GM10847 (cell line): Measurements from ENCODE around the gene SBK1.

Source experiments
- POLR2A ChIP-seq: IDR thresholded peaks from 2 replicates; pipeline ENCODE4 v1.6.1; 2011; ENCODE audit not compliant: insufficient read length; ENCODE audit errors: extremely low read depth

Gene SBK1

DNA sequence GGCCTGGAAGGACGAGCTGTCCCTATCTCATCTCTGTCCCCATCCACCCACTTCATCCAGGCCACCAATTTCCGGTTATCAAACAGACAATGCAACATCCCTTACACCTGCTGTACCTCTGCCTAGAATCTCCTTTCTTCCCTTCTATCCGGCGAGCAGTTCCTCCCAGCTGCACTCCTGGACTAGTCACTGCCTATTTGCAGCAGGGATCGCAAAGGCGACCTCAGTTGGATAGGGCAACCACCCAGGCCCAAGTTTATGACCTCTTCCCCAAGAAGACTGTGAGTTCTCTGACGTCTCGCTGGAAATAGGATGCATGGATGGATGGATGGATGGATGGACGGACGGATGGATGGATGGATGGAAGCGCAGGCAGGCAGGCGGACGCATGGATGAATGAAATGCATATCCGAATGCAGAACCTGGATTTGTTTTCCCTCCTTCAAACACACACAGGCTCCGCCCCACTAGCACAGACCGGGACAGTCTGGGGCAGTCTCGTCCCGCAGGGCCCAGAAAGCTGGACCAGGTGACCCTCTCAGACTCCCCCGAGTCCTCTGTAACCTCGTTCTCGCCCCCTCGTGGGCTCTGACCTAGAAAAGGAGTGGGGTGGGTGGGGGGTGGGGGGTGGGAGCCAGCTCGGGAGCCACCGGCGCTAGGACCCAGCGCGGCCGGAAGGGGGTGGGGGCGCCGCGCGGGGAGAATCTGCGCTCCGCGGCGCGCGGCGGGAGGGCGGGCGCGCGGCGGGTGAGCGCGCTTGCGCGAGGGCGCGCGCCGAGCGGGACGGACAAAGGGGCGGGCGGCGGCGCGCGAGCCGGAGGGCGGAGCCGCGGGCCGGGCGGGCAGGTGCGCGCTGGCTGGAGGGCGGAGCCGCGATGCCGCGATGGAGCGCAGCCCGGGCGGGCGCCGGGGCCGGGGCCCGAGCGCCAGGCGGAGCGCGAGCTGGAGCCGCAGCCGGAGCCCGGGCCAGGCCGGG is at the start of gene SBK1:
SBK1 (plus strand) TSS at position 875 of the 976 bp plus-strand sequence. CDS start 24,867 bp downstream, outside the sequence.
- TF ChIP-seq POLR2A = no peak

DNA sequence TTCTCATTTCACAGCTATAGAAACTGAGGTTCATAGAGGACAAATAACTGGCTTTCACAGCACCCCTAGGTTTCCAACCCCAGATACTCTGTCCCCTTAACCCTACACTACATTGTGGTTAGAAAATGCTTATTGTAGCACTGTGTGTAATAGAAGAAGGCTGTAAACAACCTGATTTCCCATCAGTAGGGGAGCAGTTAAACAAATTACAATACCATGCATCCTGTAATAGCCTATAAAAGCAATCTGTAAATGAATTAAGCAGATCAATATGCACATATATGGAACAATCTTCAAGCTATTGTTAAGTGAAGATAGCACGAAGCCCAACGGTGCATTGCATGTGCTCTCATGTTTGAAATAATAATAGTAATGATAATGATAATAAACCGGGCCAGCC is 41.3 kb upstream of the SBK1 start:
- no peak for TF ChIP-seq POLR2A

DNA sequence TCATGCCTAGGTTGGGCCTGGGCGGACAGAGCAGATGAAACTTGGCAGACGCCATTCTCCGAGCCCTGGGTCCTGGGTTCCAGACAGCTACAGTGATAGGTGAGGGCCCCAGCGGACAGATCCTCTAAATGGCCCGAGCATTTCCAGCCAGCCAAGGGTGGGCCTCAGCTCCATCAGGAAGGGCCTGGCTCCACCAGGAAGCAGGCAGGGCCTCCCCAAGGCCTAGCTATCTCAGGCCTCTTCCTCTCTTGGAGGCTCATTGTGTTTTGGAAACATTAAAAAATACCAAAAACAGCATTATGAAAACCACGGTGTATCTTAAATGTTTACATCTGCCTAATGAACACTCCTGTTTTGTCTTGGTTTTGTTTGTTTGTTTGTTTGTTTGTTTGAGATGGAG is 38.2 kb upstream of the SBK1 start:
- no peak for TF ChIP-seq POLR2A

DNA sequence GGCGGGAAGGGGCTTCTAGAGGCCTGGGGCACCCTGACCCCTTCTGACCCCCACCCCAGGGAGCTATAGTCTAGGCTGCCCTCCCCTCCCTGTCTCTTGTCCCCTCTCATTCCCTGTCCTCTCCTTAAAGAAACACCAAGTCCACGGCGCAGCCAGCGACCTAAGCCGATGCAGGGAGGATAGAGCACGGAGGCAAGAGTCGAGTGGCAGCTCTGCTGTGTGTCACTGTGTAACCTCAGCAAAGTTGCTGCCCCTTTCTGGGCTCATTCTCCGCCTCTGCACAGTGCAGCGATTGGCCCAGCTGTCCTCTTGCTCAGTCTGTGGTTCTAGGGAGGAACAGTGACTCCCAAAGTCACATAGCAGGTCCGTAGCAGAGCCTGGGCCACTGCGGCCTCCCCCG is 36.5 kb upstream of the SBK1 start:
- no peak for TF ChIP-seq POLR2A

DNA sequence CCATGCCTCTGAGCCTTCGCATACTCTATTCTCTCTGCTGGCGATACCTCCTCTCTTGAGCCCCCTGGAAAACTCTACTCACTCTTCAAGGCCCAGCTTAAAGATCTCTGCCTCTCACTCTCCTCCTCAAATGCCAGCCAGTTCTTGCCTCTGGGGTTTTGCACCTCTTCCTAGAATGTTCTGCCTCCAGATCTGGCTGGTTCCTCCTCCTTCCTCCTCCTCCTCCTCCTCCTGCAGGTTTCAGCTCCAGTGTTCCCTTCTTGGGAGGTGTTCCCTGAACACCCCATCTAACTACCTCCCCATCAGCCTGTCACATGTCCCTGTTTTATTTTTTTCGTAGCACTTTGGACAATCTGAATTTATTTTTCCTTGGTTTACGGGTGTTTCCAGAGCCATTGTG is 35.1 kb upstream of the SBK1 start:
- TF ChIP-seq POLR2A = no peak

DNA sequence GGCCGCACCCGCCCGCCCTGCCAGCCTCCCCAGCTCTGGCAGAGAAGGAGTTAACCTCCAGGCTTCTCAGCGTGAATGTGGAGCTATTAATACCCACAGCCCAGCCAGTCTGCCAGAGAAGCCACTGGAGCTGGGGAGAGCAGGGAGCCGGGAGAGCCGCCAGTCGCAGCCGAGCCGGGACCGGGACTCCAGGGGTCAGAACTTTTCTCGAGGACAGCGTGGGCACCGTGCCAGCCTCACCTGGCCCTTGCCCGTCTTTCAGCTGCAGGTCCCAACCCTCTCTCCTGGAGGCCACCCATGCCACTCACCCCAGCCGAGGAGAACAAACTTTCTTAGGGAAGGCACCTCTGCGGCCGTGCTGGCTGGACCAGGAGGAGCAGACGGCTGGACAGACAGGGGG is 33.8 kb upstream of the SBK1 start:
- TF ChIP-seq POLR2A = no peak

DNA sequence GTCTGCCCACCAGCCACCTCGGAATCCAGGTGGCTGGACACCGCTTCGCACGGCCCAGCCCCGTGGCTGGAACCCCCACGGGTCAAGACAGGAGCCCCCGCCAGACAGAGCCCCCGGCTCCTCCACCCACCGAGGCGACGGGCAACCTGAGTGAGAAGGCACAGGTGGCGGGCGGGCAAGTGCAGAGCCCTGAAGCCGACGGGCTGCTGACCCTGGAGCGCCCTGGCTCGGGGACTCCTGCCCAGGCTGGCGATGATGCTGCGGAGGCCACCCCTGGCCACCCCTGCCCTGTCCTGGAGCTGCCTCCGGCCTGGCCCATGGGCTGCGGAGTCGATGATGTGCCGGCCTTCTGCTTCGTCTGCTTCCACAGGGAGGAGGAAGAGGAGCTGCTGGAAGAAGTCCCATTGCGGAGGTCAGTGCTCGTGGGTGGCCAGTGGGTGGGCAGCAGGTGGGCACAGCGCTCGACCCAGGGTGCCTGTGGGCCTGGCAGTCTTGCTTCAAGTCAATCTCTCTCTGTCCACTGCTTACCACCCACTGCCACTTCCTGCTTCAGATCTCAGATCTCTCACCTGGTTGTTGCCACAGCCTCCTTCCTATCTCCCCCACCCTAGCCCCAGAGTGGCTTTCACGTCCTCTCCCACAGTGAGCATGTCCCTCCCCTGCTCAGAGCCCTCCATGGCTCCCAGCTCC is 33.1 kb upstream of the SBK1 start:
- no peak for TF ChIP-seq POLR2A

DNA sequence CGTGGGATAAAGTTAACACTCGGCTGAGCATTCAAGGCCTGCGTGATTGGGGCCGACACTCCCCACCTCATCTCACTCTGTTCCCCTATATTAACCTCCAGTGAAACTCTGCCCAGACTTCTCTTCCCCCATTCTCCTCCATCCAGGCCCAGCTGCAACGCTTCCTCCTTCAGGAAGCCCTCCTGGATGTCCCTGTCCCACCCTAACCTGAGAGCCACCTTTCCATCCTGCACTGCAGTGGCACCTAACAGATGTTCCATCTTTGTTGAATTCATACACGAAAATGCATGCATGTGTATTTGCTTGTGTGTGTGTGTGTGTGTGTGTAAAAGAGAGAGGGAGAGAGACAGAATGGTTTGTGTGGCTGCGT is 32.6 kb upstream of the SBK1 start:
- TF ChIP-seq POLR2A = no peak

DNA sequence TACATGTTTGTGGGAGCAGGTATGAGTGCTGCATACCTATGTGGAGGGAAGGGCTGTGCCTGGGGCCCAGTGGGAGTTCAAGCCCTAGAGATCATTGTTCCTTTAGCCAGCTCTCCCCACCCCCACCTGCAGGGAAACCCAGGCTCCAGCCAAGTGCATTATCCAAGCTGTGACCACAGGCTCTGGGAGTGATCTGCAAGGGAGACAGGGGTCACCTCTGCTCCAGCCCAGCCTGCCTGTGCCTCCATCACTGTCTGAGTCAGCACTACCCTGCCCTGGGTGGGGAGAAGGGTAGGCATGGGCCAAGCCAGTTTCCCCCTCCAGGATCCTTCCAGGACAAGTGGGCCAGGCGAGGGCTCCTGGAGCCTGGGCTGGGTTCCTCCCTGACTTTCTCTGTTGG is 32.1 kb upstream of the SBK1 start:
- TF ChIP-seq POLR2A = no peak

DNA sequence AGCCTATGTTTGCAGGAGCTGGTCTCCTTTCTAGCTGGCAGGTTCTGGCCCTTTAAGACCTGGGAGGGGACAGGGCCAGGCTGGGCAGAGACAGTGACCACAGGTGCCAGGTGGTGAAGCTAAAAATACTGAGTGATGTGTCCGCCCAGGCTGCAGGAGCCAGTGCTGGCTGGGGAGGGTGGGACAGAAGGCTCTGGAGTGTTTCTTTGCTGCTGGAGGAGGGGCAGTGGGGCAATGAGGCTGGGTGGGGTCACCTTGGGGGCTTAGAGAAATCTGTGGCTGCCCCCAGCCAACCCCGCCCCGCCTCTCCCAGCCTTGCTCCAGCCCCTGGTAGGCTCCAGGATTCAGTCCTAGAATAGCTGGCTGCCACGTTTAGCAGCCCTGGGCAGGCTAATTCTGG is 30.4 kb upstream of the SBK1 start:
- TF ChIP-seq POLR2A = no peak

DNA sequence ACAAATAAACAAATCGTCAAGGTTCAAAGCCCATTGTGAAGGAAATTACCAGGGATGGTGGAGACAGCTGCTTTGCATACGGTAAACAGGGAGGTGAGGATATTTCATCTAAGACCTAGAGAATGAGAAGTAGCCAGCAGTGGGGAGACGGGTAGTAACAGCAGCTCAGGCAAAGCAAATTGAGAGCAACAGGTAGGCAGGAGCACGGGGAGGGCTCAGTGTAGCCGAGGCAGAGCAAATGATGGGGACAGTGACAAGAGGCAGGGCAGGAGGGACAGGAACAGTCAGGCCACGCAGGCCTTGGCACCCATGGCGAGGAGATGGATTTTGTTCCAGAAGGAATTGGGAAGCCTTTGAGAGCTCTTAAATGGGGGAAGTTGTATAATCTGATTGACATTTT is 29.0 kb upstream of the SBK1 start:
- no peak for TF ChIP-seq POLR2A

DNA sequence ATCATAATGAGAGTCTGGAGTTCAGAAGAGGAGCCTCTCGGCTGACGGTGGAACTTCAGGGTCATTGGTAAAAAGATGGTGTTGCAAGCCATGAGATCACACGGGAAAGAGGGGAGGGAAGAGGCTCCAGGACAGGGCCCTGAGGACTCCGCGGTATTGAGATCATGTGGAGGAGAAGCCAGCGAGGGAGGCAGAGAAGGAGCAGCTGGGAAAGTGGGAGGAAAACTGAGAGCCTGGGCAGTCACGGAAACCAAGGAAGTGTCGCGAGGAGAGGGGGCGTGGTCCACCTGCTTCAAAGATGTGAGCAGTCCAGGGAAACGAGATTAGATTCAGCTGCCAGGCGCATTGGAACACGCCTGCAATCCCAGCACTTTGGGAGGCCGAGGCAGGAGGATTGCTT is 27.7 kb upstream of the SBK1 start:
- TF ChIP-seq POLR2A = no peak

DNA sequence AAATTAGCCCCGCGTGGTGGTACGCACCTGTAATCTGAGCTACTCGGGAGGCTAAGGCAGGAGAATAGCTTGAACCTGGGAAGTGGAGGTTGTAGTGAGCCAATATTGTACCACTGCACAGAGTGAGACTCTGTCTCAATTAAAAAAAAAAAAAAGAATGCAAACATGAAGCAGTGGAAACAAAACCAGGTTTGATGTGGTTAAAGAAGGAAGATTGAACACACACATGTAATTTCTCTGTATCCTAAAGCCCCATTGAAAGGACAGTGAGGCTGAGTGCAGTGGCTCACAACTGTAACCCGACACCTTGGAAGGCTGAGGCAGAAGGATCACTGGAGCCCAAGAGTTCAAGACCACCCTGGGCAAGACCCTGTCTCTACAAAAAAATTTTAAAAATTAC is 26.5 kb upstream of the SBK1 start:
- TF ChIP-seq POLR2A = no peak

DNA sequence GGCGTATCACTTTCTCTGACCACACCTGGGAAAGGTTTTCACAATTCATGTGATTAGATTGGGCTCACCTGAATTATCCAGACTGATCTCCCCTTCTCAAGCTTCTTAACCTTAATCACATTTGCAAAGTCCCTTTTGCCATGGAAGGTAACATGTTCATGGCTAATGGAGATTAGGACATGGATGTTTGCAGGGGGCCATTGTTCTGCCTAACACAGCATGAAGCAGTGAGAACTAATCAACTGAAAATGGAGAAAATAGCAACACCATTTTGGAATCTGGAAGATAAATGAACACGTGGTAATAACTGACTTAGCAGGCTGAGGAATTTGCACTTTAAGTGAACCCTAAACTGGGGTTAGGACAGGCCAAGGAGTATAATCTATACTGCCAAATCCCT is 25.0 kb upstream of the SBK1 start:
- no peak for TF ChIP-seq POLR2A

DNA sequence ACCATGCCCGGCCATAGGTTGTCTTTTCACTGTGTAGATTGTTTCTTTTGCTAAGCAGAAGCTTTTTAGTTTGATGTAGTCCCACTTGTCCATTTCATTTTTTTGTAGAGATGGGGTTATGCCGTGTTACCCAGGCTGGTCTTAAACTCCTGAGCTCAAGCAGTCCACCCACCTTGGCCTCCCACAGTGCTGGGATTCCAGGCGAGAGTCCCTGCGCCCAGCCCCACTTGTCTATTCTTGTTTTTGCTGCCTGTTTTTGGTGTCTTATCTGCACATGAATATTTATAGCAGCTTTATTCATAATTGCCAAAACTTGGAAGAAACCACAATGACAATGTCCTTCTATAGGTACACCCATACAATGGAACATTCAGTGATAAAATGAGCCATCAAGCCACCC is 18.8 kb upstream of the SBK1 start:
- no peak for TF ChIP-seq POLR2A

DNA sequence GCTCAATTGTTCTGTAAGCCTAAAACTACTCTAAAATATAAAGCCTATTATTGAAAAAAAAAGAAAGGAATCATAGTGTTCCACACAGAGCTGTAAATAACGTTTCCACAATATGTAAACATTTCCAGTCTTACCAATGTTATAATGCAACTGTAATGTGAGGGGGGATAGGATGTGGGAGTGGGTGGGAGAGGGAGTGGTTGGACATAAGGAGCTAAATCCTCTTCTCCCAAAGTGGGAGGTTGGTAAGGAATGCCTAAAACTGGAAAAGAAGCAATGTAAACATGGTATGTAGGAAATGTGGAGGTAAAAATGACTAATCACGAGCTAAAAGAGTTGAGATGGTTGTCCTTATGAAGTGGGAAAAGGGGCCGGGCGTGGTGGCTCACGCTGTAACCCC is 17.6 kb upstream of the SBK1 start:
- no peak for TF ChIP-seq POLR2A
